Esophagus muscularis mucosa (tissue), 4 donors: ENCODE data around the gene SPARC.

Experiments
- EP300 ChIP-seq: sonication (generic); formaldehyde crosslinking; IDR thresholded peaks from one replicate; pipeline ENCODE4 v1.6.1; 2017; ENCODE audit warnings: antibody characterized with exemption
- POLR2A ChIP-seq: fragments of 450-650 bp; IDR thresholded peaks from one replicate; pipeline ENCODE4 v1.6.1; 2017; ENCODE audit warnings: antibody characterized with exemption, moderate library complexity, mild to moderate bottlenecking, low read depth
- POLR2AphosphoS5 ChIP-seq, 2 donors: sonication (generic); formaldehyde crosslinking; IDR thresholded peaks; one replicate each; pipeline ENCODE4 v1.6.1; 2017; ENCODE audit warnings: antibody characterized with exemption in 2 of 2
- TF ChIP-seq, protein P1 (sequence below), 3 experiments: fragments of 200-600 bp in 2 of 3; fragments of 450-650 bp in 1 of 3; sonication (generic) in 2 of 3; IDR thresholded peaks; one replicate each; pipeline ENCODE4 v1.5.1; 2017 to 2019; ENCODE audit warnings: antibody characterized with exemption in 3 of 3, mild to moderate bottlenecking in 2 of 3, moderate library complexity in 1 of 3

DNA sequence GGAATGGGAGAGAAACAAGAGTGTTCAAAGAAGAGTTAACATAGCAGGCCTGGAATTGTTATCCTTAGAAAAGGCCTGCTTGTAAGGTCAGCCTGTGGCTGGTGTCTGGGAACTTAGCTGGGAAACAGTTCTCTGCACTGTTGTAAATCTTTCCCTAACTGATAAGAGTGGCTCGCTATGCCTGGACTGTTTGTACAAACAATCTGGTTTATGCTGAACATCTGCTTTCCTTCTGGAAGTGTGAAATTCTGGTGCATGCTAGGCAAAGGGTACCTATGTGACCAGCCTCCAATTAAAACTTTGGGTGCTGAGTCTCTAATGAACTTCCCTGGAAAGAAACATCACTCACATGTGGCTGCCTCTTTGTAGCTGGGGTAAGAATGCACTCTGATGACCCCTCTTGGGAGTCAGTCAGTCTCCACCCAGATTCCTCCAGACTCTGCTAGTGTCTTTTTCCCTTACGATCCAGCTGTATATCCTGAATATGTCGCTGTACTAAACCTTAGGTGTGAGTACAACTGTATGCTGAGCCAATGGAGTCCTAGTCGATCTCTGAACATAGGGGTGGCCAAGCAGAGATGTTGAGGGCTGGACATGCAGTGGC is 16.5 kb downstream of the SPARC start:
- TF ChIP-seq, protein P1, sequence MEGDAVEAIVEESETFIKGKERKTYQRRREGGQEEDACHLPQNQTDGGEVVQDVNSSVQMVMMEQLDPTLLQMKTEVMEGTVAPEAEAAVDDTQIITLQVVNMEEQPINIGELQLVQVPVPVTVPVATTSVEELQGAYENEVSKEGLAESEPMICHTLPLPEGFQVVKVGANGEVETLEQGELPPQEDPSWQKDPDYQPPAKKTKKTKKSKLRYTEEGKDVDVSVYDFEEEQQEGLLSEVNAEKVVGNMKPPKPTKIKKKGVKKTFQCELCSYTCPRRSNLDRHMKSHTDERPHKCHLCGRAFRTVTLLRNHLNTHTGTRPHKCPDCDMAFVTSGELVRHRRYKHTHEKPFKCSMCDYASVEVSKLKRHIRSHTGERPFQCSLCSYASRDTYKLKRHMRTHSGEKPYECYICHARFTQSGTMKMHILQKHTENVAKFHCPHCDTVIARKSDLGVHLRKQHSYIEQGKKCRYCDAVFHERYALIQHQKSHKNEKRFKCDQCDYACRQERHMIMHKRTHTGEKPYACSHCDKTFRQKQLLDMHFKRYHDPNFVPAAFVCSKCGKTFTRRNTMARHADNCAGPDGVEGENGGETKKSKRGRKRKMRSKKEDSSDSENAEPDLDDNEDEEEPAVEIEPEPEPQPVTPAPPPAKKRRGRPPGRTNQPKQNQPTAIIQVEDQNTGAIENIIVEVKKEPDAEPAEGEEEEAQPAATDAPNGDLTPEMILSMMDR (IDR thresholded peaks at IDR 0.05) = no peak
- TF ChIP-seq POLR2A (no peak), EP300 (no peak), POLR2AphosphoS5 (IDR thresholded peaks at IDR 0.05) (no peak)
